Heart left ventricle (tissue), 16 donors: ENCODE measurements around the gene ZNF319. TPM values are rescaled to one million over a fixed set of nuclear protein-coding genes. Genes with fewer than 3 reads are reported as not detected.

Source experiments
- ATAC-seq, 4 donors: fragments of 200-7000 bp; cut with Tn5 transposase; one replicate each; pipeline ENCODE4 v1.9.1; 2020 to 2022; ENCODE audit warnings: moderate library complexity in 4 of 4, mild to moderate bottlenecking in 3 of 4, moderate number of reproducible peaks in 1 of 4
- DNase-seq, 5 donors: peaks; one replicate each; pipeline ENCODE4 v3.0.0-alpha.2; 2020
- H3K27ac ChIP-seq, 12 donors: fragments of 200-600 bp; sonication (generic) in 4 of 12; one replicate each; pipeline versions ENCODE4 v1.5.0 to v1.8.0; 2016 to 2022; ENCODE audit warnings: mild to moderate bottlenecking in 2 of 12
- H3K27me3 ChIP-seq, 9 donors: fragments of 200-600 bp; sonication (generic) in 2 of 9; one replicate each; pipeline versions ENCODE4 v1.5.1 to v1.8.0; 2016 to 2022; ENCODE audit warnings: mild to moderate bottlenecking in 3 of 9
- H3K36me3 ChIP-seq, 9 donors: fragments of 200-600 bp; sonication (generic) in 2 of 9; one replicate each; pipeline versions ENCODE4 v1.5.0 to v1.8.0; 2018 to 2022; ENCODE audit warnings: mild to moderate bottlenecking in 2 of 9
- H3K4me1 ChIP-seq, 12 donors: fragments of 200-600 bp; sonication (generic) in 4 of 12; one replicate each; pipeline versions ENCODE4 v1.5.0 to v1.8.0; 2016 to 2022; ENCODE audit warnings: mild to moderate bottlenecking in 3 of 12
- H3K4me3 ChIP-seq, 12 donors: fragments of 200-600 bp; sonication (generic) in 4 of 12; one replicate each; pipeline versions ENCODE4 v1.5.0 to v1.8.0; 2017 to 2022; ENCODE audit warnings: mild to moderate bottlenecking in 9 of 12, moderate library complexity in 4 of 12
- H3K9me3 ChIP-seq, 12 donors: fragments of 200-600 bp; sonication (generic) in 4 of 12; one replicate each; pipeline versions ENCODE4 v1.5.0 to v1.8.0; 2016 to 2022; ENCODE audit warnings: mild to moderate bottlenecking in 1 of 12
- CTCF ChIP-seq, 12 donors: fragments of 200-600 bp; sonication (generic) in 4 of 12; IDR thresholded peaks; one replicate each; pipeline versions ENCODE4 v1.5.0 to v1.8.0; 2018 to 2022; ENCODE audit warnings: antibody characterized with exemption in 12 of 12, mild to moderate bottlenecking in 5 of 12
- POLR2A ChIP-seq, 2 donors: fragments of 450-650 bp; IDR thresholded peaks; one replicate each; pipeline ENCODE4 v1.6.1; 2017; ENCODE audit warnings: antibody characterized with exemption in 2 of 2, mild to moderate bottlenecking in 2 of 2, moderate library complexity in 2 of 2
- WGBS, 4 donors: extraction: QIAGEN DNeasy Blood & Tissue Kit in 2 of 4; methylation state at CpG; one replicate each; pipeline versions ENCODE4 v1.1.5 to v1.1.7; 2013 to 2018; 5-methylcytosine and 5-hydroxymethylcytosine counted together
- intact Hi-C, 10 donors: fragments of 100-400 bp; cut with DNase I; formaldehyde crosslinking; loops; one replicate each; pipeline versions ENCODE4 v1.11.1 to v1.14.2; 2022
- polyA plus RNA-seq, 2 donors: library from polyadenylated mRNA; stranded (reverse); fragments of 200-250 nt; gene quantifications; one replicate each; pipeline ENCODE4 v1.2.3, GENCODE V29; 2013
- total RNA-seq, 9 donors: library from RNA; depleted of rRNA in 2 of 9; stranded (reverse); fragments of >200 nt in 2 of 9; fragmentation: NEBNext Ultra II Directional in 3 of 9; extraction: Animal tissue kit (Norgen Biotek cat#: 25700) in 3 of 9; gene quantifications; one replicate each; pipeline versions ENCODE4 v1.1.0 to v1.2.4, GENCODE V29; 2016 to 2023
- donor health status: ischemic (EF 13 %, LVEDD 7.1; RV severe dilation, severe dysfunction).
- donor health status: healthy with polysubstance abuse.
- donor health status: DM: no; HTN: yes; CAD: no.
- donor health status: DM: no; HTN: no; CAD: no.
- donor health status: ischemic (EF 25% LVEDD 6.9; RV normal size, moderate dysfunction).
- donor health status: ischemic (EF 25% LVEDD 5.7; RV mildly dilated, moderate dysfunction).
- donor health status: healthy.
- donor health status: DM: yes; HTN: yes; CAD: no.
- donor health status: ischemic (EF 35%, LVEDD 5.7; RV mildly dilated, moderate dysfunction).
- donor health status: nonischemic (EF 11% LVEDD 7.7; RV severe dilation, severe dysfunction).
- donor health status: DM: yes; HTN: yes; CAD: no.
- donor health status: PGD.
- donor health status: ischemic (EF 29% LVEDD 5.4; RV normal size, mild dysfunction).
- donor health status: nonischemic (EF 23%, LVEDD 6.1; RV moderate dilation, normal function).

Gene ZNF319
- total and polyA plus RNA-seq, 11 donors, result 5.6 to 10.5 (median 8.6) TPM

DNA sequence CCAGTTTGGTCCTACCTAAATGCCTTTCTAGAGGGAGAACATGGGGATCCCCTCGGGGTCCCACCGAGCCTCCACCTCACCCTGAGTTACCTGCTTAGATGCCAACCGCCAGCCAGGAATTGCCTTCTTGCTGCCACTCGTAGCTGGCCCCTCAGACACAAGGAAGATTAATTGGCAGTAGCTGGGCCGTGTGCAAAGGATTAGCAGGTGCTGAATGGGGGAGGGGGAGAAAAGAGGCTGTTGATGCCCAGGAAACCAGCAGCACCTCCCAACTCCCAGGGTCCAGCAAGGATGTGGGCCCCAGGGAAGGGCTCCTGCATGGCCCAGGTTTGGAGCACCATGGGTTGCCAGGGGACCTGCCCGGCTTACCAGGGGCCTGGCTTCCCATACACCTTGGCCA is 29.5 kb downstream of the ZNF319 start, which contains the start of gene CNGB1:
Gene CNGB1 (minus strand): TSS at position 159 of the 400 bp plus-strand sequence. CDS start 3,842 bp downstream, outside the sequence.
- DNase-seq (no peak), ATAC-seq (no peak)
- no peak within 1 kb of the TSS for H3K27ac ChIP-seq
- 61 to 78% (median 74%) methylated on average over 4 to 6 of the region's 6 CpGs for WGBS, 4 donors
- no peaks in the 10 kb centered on the region for H3K9me3 ChIP-seq
- no peak within 1 kb of the TSS for H3K4me3 ChIP-seq
- H3K4me1 ChIP-seq, result peaks cover 0 to 5% (median 0%) of the 10 kb centered on the region in 12 donors
- H3K27me3 ChIP-seq, result no peaks in the 10 kb centered on the region
- no peaks in the 10 kb centered on the region for H3K36me3 ChIP-seq
- TF ChIP-seq POLR2A (IDR thresholded peaks at IDR 0.05) (no peak), CTCF (IDR thresholded peaks at IDR 0.05) (no peak)
- intact Hi-C loops, result no loop called here

- ATAC-seq (no peak), DNase-seq (peak in 1 of 5 donors; percentile 10)
- TF ChIP-seq CTCF (IDR thresholded peaks at IDR 0.05) (no peak), POLR2A (IDR thresholded peaks at IDR 0.05) (no peak)
- no peak overlapping the region for H3K27ac ChIP-seq
- H3K4me3 ChIP-seq, result no peak overlapping the region
- H3K36me3 ChIP-seq, result no peaks in the 10 kb centered on the region
- 70 to 76% (median 72%) methylated on average over 10 to 13 of the region's 13 CpGs for WGBS, 4 donors
- no peaks in the 10 kb centered on the region for H3K27me3 ChIP-seq
- no peaks in the 10 kb centered on the region for H3K9me3 ChIP-seq
- intact Hi-C loops, result no loop called here
- no peaks in the 10 kb centered on the region for H3K4me1 ChIP-seq
These were observed 30.2 kb downstream of the ZNF319 start for GRCh38 chr16:57970319-57970718.

DNA sequence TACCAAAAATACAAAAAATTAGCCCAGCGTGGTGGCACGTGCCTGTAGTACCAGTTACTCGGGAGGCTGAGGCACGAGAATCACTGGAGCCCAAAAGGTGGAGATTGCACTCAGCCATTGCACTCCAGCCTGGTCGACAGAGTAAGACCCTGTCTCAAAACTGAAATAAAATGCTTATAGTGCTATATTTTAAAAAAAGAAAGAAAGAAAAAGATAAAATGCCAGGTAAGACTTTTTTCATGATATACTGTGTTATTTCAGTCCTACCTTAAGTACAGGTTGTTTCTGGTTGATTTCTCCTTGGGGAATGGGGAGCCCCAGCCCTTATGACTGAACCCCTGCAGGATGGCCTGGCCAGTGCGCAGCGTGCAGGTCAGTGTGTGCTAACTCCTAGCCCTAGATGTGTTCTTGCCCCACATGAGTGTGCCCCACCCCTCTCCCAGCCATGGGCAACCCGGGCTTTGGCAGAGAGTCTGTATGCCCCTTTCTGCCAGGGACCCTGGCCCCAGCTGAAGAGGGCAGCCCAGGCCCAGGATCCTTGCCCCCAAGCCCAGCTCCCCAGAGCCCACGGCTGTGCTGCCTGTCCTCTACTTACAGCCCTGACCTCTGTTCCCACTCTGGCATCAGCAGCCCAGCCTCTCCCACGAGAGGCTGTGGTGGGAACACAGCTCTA is 30.9 kb downstream of the ZNF319 start:
- ATAC-seq (no peak), DNase-seq (peak in 1 of 5 donors; percentile 25)
- no peaks in the 10 kb centered on the region for H3K36me3 ChIP-seq
- H3K27me3 ChIP-seq, result no peaks in the 10 kb centered on the region
- intact Hi-C loops, result no loop called here
- no peak for TF ChIP-seq POLR2A (IDR thresholded peaks at IDR 0.05)
- TF ChIP-seq CTCF (IDR thresholded peaks at IDR 0.05), result no peak
- no peaks in the 10 kb centered on the region for H3K9me3 ChIP-seq
- no peak overlapping the region for H3K27ac ChIP-seq
- H3K4me3 ChIP-seq, result no peak overlapping the region
- WGBS, 4 donors, result 74 to 84% (median 81%) methylated on average over 9 to 10 of the region's 10 CpGs
- H3K4me1 ChIP-seq, result no peaks in the 10 kb centered on the region

- intact Hi-C loops, result no loop called here
- no peaks in the 10 kb centered on the region for H3K9me3 ChIP-seq
- no peaks in the 10 kb centered on the region for H3K27me3 ChIP-seq
- H3K4me1 ChIP-seq, result no peaks in the 10 kb centered on the region
- ATAC-seq (no peak), DNase-seq (no peak)
- no peak overlapping the region for H3K4me3 ChIP-seq
- TF ChIP-seq CTCF (IDR thresholded peaks at IDR 0.05) (no peak), POLR2A (IDR thresholded peaks at IDR 0.05) (no peak)
- no peak overlapping the region for H3K27ac ChIP-seq
- no peaks in the 10 kb centered on the region for H3K36me3 ChIP-seq
These were observed 32.6 kb downstream of the ZNF319 start for GRCh38 chr16:57967916-57968315.
